Measurements from ENCODE around the gene UTY.
A peak's percentile ranks its signal among the peaks of the same experiment; 100 is the strongest.

Gene UTY

GRCh38 chrY:13435968-13436937 lies 43.6 kb downstream of the UTY start:
- peaks cover 30% of the 10 kb centered on the region for H3K36me3 Mint-ChIP-seq (ENCODE audit: low read depth)
- H3K27ac Mint-ChIP-seq, result peak overlapping the region; percentile 97
- no peaks in the 10 kb centered on the region for H3K27me3 Mint-ChIP-seq (ENCODE audit: low read depth)
- peaks cover 16% of the 10 kb centered on the region for H3K9me3 Mint-ChIP-seq
- H3K4me1 Mint-ChIP-seq (ENCODE audit: low read depth), result peaks cover 43% of the 10 kb centered on the region
- H3K4me3 Mint-ChIP-seq, result peak overlapping the region; percentile 99

- peak overlapping the region; percentile 99 for H3K4me3 Mint-ChIP-seq
- H3K27ac Mint-ChIP-seq, result peak overlapping the region; percentile 97
- H3K36me3 Mint-ChIP-seq (ENCODE audit: low read depth), result peaks cover 37% of the 10 kb centered on the region
- H3K9me3 Mint-ChIP-seq, result peaks cover 19% of the 10 kb centered on the region
- H3K4me1 Mint-ChIP-seq (ENCODE audit: low read depth), result peaks cover 43% of the 10 kb centered on the region
- H3K27me3 Mint-ChIP-seq (ENCODE audit: low read depth), result no peaks in the 10 kb centered on the region
Observed at GRCh38 chrY:13435206-13435967, 44.4 kb downstream of the UTY start.

- peaks cover 29% of the 10 kb centered on the region for H3K9me3 Mint-ChIP-seq
- no peaks in the 10 kb centered on the region for H3K27me3 Mint-ChIP-seq (ENCODE audit: low read depth)
- peaks cover 42% of the 10 kb centered on the region for H3K4me1 Mint-ChIP-seq (ENCODE audit: low read depth)
- H3K36me3 Mint-ChIP-seq (ENCODE audit: low read depth), result peaks cover 58% of the 10 kb centered on the region
- H3K4me3 Mint-ChIP-seq, result peak overlapping the region; percentile 36
- peak overlapping the region; percentile 58 for H3K27ac Mint-ChIP-seq
Observed at GRCh38 chrY:13432293-13433025, 47.4 kb downstream of the UTY start.

GRCh38 chrY:13429551-13429950 lies 50.3 kb downstream of the UTY start:
- H3K36me3 Mint-ChIP-seq (ENCODE audit: low read depth), result peaks cover 71% of the 10 kb centered on the region
- H3K27me3 Mint-ChIP-seq (ENCODE audit: low read depth), result no peaks in the 10 kb centered on the region
- peaks cover 32% of the 10 kb centered on the region for H3K9me3 Mint-ChIP-seq
- peaks cover 40% of the 10 kb centered on the region for H3K4me1 Mint-ChIP-seq (ENCODE audit: low read depth)
- no peak overlapping the region for H3K4me3 Mint-ChIP-seq
- no peak overlapping the region for H3K27ac Mint-ChIP-seq

GRCh38 chrY:13423281-13423732 lies 56.5 kb downstream of the UTY start:
- Mint-ChIP-seq H3K27ac (no peak overlapping the region), H3K36me3 (ENCODE audit: low read depth) (peaks cover 35% of the 10 kb centered on the region), H3K4me3 (no peak overlapping the region), H3K4me1 (ENCODE audit: low read depth) (peaks cover 35% of the 10 kb centered on the region), H3K27me3 (ENCODE audit: low read depth) (no peaks in the 10 kb centered on the region), H3K9me3 (peaks cover 3% of the 10 kb centered on the region)

- peak overlapping the region; percentile 27 for H3K27ac Mint-ChIP-seq
- H3K4me3 Mint-ChIP-seq, result no peak overlapping the region
Observed at GRCh38 chrY:13416869-13417661, 62.8 kb downstream of the UTY start.

GRCh38 chrY:13415556-13415955 lies 64.3 kb downstream of the UTY start:
- Mint-ChIP-seq H3K4me3 (no peak overlapping the region), H3K4me1 (ENCODE audit: low read depth) (peaks cover 8% of the 10 kb centered on the region), H3K9me3 (no peaks in the 10 kb centered on the region), H3K27ac (no peak overlapping the region), H3K27me3 (ENCODE audit: low read depth) (no peaks in the 10 kb centered on the region), H3K36me3 (ENCODE audit: low read depth) (peaks cover 4% of the 10 kb centered on the region)

More at GRCh38 chrY:13416869-13417661, 62.8 kb downstream of the UTY start:
- Mint-ChIP-seq H3K4me1 (ENCODE audit: low read depth) (peaks cover 9% of the 10 kb centered on the region), H3K36me3 (ENCODE audit: low read depth) (peaks cover 5% of the 10 kb centered on the region), H3K9me3 (no peaks in the 10 kb centered on the region), H3K27me3 (ENCODE audit: low read depth) (no peaks in the 10 kb centered on the region)

GRCh38 chrY:13398876-13399275 lies 81.0 kb downstream of the UTY start:
- Mint-ChIP-seq H3K27ac (no peak overlapping the region), H3K4me1 (ENCODE audit: low read depth) (peaks cover 3% of the 10 kb centered on the region), H3K27me3 (ENCODE audit: low read depth) (no peaks in the 10 kb centered on the region), H3K9me3 (no peaks in the 10 kb centered on the region), H3K4me3 (no peak overlapping the region), H3K36me3 (ENCODE audit: low read depth) (peaks cover 3% of the 10 kb centered on the region)

GRCh38 chrY:13381110-13381683 lies 98.6 kb downstream of the UTY start:
- Mint-ChIP-seq H3K4me1 (ENCODE audit: low read depth) (peaks cover 16% of the 10 kb centered on the region), H3K4me3 (peak overlapping the region; percentile 15), H3K36me3 (ENCODE audit: low read depth) (peaks cover 12% of the 10 kb centered on the region), H3K9me3 (no peaks in the 10 kb centered on the region), H3K27ac (peak overlapping the region; percentile 67), H3K27me3 (ENCODE audit: low read depth) (no peaks in the 10 kb centered on the region)

GRCh38 chrY:13370868-13371800 lies 108.7 kb downstream of the UTY start:
- peaks cover 4% of the 10 kb centered on the region for H3K36me3 Mint-ChIP-seq (ENCODE audit: low read depth)
- H3K4me1 Mint-ChIP-seq (ENCODE audit: low read depth), result peaks cover 17% of the 10 kb centered on the region
- peak overlapping the region; percentile 38 for H3K27ac Mint-ChIP-seq
- H3K27me3 Mint-ChIP-seq (ENCODE audit: low read depth), result no peaks in the 10 kb centered on the region
- H3K9me3 Mint-ChIP-seq, result no peaks in the 10 kb centered on the region
- peak overlapping the region; percentile 20 for H3K4me3 Mint-ChIP-seq

GRCh38 chrY:13370245-13370644 lies 109.6 kb downstream of the UTY start:
- H3K9me3 Mint-ChIP-seq, result no peaks in the 10 kb centered on the region
- H3K27ac Mint-ChIP-seq, result peak overlapping the region; percentile 38
- peaks cover 17% of the 10 kb centered on the region for H3K4me1 Mint-ChIP-seq (ENCODE audit: low read depth)
- peaks cover 4% of the 10 kb centered on the region for H3K36me3 Mint-ChIP-seq (ENCODE audit: low read depth)
- H3K4me3 Mint-ChIP-seq, result peak overlapping the region; percentile 69
- no peaks in the 10 kb centered on the region for H3K27me3 Mint-ChIP-seq (ENCODE audit: low read depth)

GRCh38 chrY:13368513-13368845 lies 111.4 kb downstream of the UTY start:
- Mint-ChIP-seq H3K4me1 (ENCODE audit: low read depth) (peaks cover 19% of the 10 kb centered on the region), H3K9me3 (no peaks in the 10 kb centered on the region), H3K27ac (no peak overlapping the region)

More at GRCh38 chrY:13368513-13368845, 111.4 kb downstream of the UTY start:
- Mint-ChIP-seq H3K27me3 (ENCODE audit: low read depth) (no peaks in the 10 kb centered on the region), H3K36me3 (ENCODE audit: low read depth) (peaks cover 4% of the 10 kb centered on the region), H3K4me3 (no peak overlapping the region)

All from T-helper 1 cell treated with Interleukin-12 subunit alpha and Interleukin-12 subunit beta and Interleukin-4 antibody, amounts not matched to agents 30 μg/mL and 1 μg/mL, for 36 hours (primary cell).